DMS53 treated with DMSO at 0.1 percent for 48 hours (cell line): ENCODE measurements around the gene SERPINF2.
"Not testable (repeated sequence)": the region's sequence is repeated elsewhere in the genome, so short reads cannot be mapped to it uniquely, and the experiment has no call there.

Experiments
- DNase-seq: peaks from one replicate; lab custom pipeline; 2025; ENCODE audit not compliant: unreplicated experiment; lab: John Stamatoyannopoulos, UW

Gene SERPINF2

DNA sequence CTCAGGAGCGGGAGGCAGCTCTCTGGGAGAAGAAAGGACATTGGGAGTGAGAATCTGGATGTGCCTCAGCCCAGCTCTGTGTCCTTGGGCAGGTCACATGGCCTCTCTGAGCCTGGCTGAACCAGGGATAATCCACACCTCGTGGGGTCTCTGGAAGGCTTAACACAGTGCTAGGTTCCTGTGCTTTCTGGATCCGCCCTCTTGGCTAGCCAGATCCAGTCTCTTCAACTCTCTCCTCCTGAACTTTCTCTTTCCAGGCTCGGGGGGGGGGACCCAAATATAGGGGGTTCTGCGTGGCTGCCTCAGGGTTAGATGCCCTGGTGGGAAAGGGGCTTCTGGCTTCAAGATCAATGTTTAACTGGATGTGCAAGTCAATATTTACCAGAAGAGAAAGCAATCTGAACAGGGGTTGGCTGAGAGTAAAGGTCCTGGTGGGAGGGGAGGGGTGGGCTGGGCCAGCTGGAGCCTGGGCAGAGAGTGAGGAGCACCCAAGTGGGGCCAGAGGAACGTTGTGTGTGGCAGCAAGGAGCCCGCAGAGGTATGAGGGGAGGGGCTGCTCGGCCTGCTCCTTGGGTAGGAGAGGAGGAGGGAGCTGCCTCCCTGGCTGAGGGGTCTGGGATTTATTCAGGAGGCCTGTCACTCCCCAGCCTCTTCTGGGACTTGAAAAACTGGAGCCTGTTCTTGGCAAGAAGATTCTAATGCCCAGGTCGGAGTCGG, at the start of gene SERPINF2:
Gene SERPINF2, plus strand, starts transcription at position 501 of the 717 bp plus-strand sequence. CDS start 2,125 bp downstream, outside the sequence.
- no peak for DNase-seq

DNA sequence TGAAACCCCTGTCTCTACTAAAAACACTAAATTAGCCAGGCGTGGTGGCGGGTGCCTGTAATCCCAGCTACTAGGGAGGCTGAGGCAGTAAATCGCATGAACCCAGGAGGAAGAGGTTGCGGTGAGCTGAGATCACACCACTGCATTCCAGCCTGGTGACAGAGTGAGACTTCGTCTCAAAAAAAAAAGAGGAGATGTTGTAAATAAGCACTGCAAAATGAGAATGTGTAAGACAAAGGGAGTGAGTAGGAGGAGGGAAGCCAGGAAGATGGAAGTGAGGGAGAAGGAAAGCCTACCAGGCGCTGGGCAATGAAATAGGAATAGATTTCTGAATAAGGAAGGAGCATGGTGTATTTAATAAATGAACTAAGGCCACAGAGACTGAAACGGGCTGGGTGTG, 49.3 kb upstream of the SERPINF2 start:
- DNase-seq = no peak

DNA sequence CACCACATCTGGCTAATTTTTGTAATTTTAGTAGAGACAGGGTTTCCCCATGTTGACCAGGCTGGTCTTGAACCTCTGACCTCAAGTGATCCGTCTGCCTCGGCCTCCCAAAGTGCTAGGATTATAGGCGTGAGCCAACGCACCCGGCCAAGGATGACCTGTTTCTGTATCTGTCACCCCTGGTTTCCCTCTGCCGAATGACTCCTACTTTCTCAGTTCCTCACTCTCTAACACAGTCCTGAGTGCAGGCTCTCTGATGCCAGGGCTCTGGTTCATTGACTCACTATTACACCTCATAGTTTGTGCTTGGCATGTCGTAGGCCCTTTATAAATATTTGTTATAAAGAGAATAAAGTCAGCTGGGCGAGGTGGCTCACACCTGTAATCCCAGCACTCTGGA, 47.3 kb upstream of the SERPINF2 start:
- DNase-seq = no peak

DNA sequence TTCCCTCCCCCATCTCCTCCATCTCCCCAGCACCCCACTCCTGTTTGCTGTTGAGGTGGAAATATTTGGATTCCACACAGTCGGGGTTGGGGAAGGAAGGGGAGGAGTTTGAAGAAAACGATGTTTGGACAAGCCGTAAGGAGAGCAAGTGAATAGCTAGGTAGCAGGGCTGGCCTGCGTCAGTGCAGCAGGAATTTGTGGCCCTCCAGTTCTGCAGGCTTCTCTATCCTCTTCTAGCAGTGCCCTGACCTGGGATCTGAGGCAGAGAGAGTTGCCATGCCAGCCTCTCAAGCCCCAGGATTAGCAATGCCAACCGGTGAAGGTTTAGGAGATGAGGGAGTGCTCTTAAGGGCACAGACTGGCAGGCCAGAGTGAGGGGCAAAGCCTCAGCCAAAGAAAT, 45.0 kb upstream of the SERPINF2 start:
- no peak for DNase-seq

DNA sequence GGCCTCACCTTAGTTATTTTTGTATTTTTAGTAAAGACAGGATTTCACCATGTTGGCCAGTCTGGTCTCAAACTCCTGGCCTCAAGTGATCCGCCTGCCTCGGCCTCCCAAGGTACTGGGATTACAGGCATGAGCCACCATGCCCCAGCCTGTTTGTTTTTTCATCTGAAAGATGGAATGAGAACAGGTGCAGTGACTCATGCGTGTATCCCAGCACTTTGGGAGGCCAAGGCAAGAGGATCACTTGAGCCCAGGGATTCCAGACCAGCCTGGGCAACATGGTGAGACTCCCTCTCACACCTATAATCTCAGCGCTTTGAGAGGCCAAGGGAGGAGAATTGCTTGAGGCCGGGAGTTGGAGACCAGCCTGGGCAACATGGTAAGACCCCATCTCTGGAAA, 42.8 kb upstream of the SERPINF2 start:
- not testable (repeated sequence) for DNase-seq

DNA sequence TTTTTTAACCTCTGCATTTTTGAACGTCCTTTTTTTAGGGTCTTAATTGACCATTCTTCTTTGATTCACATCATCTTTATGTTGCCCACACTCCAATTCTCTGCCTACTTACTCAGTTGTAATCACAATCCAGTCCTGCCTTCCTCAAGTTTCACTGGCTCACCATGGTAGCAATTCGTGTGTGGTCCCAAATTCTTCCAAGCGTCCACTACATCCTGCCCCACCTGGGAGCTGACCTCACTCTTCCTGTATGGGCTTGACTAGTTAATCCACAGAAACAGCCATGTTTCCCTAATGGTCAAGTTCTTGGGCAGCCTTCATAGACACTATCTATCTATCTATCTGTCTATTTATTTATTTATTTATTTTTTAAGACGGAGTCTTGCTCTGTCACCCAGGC, 39.6 kb upstream of the SERPINF2 start:
- DNase-seq = no peak

DNA sequence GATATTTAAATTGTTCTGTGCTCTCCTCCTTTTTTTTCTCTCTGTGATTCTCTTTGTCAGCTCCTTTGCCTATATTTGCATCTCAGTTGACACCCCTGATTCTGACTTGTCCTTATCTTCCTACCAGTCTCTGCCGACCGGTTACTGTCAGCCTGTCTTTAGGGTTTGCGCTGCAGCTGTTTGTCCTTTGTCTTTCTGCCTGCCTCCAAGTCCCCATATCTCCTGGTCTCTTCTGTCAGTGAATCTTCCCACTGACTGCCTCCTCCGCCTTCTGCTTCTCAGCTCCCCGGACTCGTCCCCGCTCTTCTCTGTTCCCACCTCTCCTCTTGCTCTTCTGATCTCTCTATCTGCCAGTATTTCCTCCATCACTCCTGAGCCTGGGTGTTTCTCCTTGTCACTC, 37.7 kb upstream of the SERPINF2 start:
- no peak for DNase-seq

DNA sequence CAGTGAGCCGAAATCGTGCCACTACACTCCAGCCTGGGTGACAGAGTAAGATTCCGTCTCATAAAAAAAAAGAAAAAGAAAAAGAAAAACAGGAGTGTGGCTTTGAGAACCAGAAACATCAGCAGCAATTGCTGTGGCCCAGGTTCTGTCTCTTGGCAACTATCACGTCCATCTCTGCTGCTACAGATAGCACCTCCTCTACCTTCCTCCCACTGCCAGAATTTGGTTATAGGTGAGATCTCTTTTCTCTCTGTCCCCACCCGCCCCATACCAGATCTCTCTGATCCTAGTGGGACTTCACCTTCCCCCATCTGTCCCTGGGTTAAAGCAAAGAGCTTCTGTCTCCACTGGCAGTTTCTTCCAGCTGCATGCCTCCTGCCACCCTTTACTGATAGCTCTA, 35.6 kb upstream of the SERPINF2 start:
- no peak for DNase-seq

DNA sequence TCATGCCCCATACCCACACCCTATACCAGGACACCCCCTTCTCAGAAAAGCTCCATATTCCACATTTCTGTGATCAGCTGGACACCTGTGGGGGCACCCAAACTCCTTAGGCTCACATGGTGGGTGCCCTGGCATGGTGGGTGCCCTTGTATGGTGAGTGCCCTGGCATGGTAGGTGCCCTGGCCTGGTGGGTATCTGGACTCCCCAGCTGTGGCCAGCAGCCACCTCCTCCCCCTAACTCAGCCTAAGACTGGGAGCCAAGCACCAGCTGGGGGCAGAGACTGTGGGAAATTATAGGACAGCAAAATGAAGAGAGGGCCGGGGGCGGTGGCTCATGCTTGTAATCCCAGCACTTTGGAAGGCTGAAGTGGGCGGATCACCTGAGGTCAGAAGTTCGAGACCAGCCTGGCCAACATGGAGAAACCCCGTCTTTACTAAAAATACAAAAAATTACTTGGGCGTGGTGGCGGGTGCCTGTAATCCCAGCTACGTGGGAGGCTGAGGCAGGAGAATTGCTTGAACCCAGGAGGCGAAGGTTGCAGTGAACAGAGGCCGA, 33.8 kb upstream of the SERPINF2 start:
- DNase-seq = not testable (repeated sequence)

DNA sequence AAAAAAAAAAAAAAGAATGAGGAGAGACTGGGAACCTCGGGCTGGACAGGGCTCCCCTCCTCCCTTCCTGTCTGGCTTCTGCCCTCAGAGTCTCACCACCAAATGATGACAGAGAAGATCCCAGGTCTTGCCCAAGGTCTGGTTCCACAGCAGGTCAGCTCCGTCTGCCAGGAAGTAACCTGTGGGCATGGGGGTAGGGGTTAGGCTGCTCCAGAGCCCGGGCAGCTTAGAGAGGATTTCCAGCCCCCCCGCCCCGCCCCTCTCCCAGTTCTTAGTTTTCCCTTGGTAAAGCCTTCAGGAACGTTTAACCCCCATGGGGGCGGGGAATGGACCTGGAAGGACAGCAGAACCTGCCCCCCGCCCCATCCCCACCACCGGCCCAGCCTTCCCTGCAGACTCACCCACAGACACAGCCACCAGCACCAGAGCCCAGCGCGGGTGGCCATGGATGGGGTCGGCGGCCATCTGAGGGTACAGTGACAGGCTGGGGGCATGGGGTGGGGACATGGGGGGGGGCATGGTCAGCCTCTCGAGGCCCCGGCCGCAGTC, 33.2 kb upstream of the SERPINF2 start:
- DNase-seq = no peak

DNA sequence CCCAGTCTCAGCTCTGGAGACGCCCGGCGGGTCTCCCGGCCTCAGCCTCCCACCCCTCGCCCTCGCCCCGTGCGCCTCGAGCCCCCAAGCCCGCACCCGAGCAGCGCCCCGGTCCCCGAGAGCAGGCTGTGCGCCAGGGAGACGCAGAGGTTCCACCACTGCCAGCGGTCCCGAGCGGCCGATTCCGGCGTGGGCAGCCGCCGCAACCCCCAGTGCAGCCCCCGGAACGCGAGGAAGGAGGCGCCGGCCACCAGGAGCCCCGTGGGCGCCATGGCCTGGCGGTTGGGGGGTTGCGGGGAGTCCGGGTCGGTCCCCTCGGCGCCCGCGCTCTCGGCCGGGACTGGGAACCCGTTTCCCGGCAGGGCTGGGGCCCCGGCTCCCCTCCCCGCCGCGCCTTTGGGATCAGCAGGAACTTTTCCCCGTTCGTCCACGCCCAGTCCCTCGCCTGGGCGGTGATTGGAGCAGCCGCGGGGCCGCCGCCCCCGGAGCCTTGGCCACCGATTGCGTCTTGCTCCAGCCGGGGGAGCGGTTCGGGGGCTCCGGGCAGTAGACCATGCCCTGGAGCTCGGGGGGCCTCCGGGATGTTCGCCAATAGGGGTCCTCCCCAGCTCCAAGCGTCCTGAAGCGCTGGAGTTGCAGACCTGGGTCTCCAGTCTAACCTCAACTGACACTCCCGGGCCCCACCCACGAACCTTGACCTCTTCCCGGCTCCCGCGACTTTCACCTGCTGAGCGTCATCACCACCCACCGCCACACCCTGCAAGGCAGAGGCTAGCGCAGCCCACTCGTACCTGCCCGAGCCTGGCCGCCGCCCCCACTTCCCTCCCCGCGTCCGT, 32.5 kb upstream of the SERPINF2 start, which contains the start of gene TLCD2:
Gene TLCD2, minus strand, starts transcription at position 407 of the 836 bp plus-strand sequence. Its CDS starts 135 bp downstream, at position 272.
- peak; percentile 18 for DNase-seq

DNA sequence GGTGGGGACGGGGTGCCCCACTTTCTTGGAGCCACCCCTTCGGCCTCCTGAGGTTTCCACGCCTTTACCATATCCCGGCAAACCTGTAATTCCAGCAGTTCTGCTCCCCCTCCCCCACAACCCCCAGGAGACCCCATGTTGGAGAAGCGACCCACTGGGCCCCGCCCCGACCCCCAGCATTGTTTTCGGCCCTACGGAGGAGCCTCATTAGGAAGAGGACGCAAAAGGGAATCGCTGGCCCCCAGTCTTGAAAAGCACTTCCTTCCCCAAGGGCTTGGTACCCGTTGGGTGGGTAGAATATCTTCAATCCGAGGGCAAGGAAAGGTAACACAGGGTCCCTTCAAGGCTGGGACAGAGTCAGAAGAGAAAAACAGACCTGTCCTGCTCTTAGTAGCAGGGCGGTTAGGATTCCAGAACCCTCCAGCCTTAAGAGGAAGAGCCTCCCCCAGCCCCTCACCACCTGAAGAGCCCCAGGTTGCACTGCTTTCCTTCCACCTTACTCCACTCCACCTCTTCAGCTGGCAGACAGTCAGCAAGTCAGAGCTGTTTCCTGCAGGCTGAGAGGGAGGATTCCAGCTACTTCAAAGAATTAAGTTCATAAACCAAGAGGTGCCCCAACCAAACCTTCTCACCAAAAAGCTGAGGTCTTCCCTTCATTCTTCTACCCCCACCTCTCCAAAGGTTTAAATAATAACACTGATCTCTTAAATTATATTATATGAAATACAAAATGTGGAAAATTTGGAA, 31.7 kb upstream of the SERPINF2 start:
- no peak for DNase-seq

DNA sequence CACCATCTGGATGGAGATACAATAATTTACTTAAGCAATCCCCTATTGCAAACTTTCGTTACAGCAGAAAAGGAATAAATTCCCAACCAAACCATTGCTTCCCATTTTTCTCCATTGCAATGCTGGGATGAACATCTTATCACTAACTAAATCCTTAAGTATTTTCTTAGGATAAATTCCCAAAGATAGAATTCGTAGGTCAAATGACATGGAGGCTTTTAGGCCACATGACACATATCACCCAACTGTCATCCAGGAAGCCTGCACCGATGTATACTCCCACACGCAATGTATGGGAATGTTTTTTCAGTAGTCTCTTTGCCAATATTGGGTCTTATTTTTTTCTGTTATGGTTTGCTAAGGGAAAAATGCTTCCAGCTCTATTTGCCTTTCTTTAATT, 30.9 kb upstream of the SERPINF2 start:
- DNase-seq = no peak

DNA sequence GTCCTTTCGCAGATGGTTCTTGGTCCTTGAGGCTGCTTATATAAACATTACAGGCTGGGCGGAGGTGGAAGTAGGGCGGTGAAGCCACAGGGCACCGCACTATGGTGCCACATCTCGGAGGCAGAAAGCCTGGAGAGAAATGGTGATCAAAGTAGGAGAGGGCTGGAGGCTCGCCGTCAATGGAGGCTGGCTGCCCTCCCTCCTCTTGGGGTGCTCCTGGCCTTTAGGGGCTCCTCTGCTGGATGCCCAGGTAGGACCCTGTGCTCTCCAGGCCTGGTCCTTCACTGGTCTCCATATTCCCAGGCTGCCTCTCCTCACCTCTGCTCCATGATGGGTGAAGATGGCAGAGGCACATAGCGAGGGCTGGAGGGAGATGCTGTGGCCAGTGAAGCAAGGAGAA, 30.4 kb upstream of the SERPINF2 start:
- DNase-seq = no peak

DNA sequence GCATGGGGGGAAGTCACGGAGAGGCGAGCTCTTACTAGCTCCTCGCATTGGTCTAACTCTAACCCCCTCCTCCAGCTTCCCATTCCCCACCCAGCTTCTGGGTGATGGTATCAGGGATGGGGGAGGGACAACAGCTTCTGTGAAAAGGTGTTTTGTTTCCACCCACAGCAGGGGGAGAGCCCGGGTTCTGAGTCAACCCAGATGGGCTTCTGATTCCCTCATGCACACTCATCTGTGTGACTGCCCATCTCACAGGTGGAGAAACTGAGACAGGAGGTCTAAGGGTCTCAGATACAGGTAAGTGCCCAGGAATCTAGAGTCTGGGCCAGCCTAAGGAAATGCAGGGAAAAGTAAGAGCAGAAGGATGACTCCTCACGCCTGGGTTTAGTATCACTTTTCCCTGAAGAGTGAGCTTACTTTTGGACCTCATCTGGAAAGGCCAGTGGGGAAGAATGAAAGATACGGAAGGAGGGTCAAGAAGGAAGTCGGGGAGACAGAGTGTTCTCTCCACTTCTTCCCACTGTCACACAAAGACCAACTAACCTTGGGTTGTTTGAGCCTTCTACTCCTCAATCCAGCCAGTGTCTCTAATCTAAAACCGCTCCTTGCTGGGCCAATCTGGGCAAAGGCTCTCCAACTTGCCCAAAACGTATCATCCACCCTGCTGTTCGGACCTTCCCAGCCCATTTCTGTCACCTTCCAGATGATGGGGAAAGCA, 29.4 kb upstream of the SERPINF2 start:
- no peak for DNase-seq

DNA sequence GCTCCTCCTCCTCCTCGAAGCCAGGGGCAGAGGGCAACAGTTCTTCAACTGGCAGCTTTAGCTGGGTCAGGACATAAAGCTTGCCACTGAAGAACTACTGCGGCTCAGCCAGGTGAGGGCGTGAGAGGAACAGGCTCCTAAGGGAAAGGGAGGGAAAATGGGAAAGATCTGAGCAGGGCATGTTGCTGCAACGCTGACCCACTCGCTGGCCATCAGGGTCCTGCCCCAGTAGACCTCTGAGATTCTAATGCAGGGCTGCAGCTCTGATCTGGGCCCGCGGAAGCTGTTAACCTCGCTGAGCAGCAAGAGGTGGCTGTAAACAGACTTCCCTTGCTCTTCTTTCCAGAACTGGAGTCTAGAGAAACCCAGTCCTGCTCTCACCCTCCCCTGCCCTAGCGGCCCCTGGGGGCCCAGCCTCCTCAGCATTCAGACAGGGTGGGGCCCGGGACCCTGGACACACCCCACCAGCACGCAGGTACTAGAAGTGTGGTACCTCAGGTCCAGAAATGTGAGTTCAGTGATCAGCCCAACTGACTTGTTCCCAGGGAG, 28.7 kb upstream of the SERPINF2 start:
- no peak for DNase-seq

DNA sequence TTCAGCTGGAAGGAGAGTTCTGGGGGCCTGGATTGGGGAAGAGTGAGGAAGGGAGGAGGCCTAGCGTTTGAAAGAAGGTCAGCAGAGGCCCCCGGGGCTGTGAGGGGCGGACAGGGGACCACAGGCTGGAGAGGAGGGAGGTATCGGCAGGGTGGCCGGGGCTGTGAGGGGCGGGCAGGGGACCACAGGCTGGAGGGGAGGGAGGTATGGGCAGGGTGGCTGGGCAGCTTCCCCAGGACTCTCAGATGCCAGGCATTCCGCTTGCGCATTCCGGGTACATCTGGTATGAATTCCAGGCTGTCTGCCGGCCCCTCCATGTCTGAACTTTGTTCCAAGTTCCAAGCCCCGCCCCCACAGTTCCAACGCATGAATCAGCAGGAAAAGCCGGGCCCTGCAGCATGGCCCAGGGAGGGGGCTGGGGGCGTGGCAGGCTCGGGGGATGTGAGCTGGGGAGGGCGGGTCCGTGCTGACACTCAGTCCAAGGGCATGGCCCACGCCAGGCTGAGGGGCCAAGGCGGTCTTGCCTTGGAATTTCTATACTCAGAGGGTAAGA, 28.2 kb upstream of the SERPINF2 start:
- peak; percentile 13 for DNase-seq

DNA sequence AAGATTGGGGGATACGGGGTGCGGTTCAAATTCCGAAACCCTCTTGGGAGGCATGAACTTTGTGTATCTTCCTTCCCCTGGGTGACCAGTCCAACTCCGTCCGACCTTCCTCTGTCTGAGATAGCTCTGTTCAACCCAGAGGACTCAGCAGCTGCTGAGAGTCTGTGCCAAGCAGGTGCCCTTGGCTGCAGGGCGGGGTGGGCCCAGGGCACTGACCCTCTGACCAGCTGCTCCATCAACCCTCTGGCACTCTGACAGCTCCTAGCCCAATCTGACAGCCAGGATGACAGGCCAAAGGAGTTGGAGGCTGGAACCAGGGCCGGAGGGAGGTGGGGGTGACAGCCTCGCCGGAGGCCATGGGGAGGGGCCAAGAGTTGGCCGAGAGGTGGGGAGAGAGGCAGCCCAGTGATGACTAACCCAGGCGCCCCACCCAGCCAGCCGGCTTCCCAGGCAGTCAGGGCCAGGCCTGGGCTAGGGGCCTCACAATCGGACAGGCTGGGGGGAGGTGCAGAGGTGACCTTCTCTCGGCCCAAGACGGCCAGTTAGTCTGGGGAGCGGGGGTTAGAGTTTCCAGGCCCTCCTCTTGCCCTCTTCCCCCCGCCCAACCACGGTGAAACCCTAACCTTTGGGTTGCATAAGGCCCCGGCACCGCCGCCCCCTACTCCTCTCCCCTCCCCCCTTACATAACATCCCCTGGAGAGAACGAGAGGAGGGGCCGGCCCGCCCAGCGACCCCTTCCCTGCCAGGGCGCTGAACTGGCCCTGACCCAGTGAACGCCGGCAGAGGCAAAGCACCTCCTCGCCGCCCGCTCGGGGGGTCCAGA, 27.5 kb upstream of the SERPINF2 start:
- peak; percentile 12 for DNase-seq

DNA sequence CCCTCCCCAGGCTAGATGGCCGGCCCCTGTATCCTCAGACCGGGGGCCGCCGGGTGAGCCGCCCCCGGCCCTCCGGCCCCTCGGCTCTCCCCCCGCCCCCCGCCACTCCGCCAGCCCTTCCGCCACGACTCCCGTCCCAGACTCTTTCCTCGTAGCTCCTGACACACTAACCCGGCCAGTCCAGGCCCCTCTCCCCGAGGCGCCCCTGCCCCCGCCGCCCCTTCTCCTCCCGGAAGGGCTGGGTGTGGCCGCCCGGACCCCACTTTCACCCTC, 26.9 kb upstream of the SERPINF2 start:
- no peak for DNase-seq
